ENCODE measurements around the gene CLDN4. TPM values are rescaled to one million over a fixed set of nuclear protein-coding genes. Genes with fewer than 3 reads are reported as not detected.

Gene CLDN4
- total RNA-seq, 4 donors from 2014 or later, result 208 to 533 (median 298) TPM

GRCh38 chr7:73861305-73861704, 30.5 kb downstream of the CLDN4 start:
- intact Hi-C loops (cut with DNase I; ENCODE audit: low total_unique reads), result loop anchor here (10.0 kb wide), 1 partner anchor 103 kb away; no protein-coding TSS in a partner anchor
- TF ChIP-seq CTCF (IDR thresholded peaks at IDR 0.05) (no peak), POLR2A (IDR thresholded peaks at IDR 0.05) (no peak)
- no peak overlapping the region for H3K4me3 ChIP-seq (ENCODE audit: low read depth, poor library complexity, severe bottlenecking)
- no peak for DNase-seq (ENCODE audit: low spot score in 2 of 2)
- WGBS, 2 donors, result 92 to 94% methylated on average over 12 of the region's 12 CpGs

DNA sequence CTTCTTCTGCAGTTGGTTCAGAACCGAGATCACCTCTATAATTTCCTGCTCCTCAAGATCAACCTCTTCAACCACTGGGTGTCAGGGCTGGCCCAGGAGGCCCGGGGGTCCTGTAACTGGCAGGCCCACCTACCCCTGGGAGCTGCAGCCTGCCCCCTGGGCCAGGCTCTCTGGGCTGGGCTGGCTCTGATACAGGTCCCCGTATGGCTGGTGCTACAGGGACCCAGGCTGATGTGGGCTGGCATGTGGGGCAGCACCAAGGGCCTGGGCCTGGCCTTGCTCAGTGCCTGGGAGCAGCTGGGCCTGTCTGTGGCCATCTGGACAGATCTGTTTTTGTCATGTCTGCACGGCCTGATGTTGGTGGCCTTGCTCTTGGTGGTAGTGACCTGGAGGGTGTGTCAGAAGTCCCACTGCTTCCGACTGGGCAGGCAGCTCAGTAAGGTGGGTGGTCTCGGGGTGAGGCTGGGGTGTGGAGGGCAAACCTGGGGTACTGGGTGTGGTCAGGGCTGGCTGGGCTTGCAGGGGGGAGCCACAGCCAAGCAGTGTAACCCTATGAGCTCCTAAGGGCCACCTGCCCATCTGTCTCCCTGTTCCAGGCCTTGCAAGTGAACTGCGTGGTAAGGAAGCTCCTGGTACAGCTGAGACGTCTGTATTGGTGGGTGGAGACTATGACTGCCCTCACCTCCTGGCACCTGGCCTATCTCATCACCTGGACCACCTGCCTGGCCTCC, 34.4 kb downstream of the CLDN4 start:
- intact Hi-C loops (cut with DNase I; ENCODE audit: low total_unique reads), result loop anchor here (5.0 to 10.0 kb wide), 2 partner anchors 100 to 162 kb away; partner anchors contain the start of gene ELN
- TF ChIP-seq POLR2A (IDR thresholded peaks at IDR 0.05) (no peak), CTCF (IDR thresholded peaks at IDR 0.05) (no peak)

GRCh38 chr7:73865738-73866445, 35.1 kb downstream of the CLDN4 start:
- no peak for DNase-seq (ENCODE audit: low spot score in 2 of 2)
- TF ChIP-seq POLR2A (IDR thresholded peaks at IDR 0.05), result no peak
- TF ChIP-seq CTCF (IDR thresholded peaks at IDR 0.05), result peak in 1 of 3 donors; percentile 43
- 73 to 74% methylated on average over 5 to 6 of the region's 6 CpGs for WGBS, 2 donors
- no peak overlapping the region for H3K4me3 ChIP-seq (ENCODE audit: low read depth, poor library complexity, severe bottlenecking)
- intact Hi-C loops (cut with DNase I; ENCODE audit: low total_unique reads), result loop anchor here (5.0 to 10.0 kb wide), 2 partner anchors 99 to 161 kb away; partner anchors contain the start of gene ELN

More for the DNA sequence above, 34.4 kb downstream of the CLDN4 start:
- H3K4me3 ChIP-seq (ENCODE audit: low read depth, poor library complexity, severe bottlenecking), result no peak overlapping the region
- 80 to 84% methylated on average over 5 to 8 of the region's 8 CpGs for WGBS, 2 donors
- DNase-seq (ENCODE audit: low spot score in 2 of 2), result no peak

GRCh38 chr7:73866446-73866767, 35.6 kb downstream of the CLDN4 start:
- intact Hi-C loops (cut with DNase I; ENCODE audit: low total_unique reads), result loop anchor here (5.0 to 10.0 kb wide), 2 partner anchors 98 to 161 kb away; partner anchors contain the start of gene ELN
- WGBS, 2 donors, result 86 to 89% methylated on average over 1 of the region's 1 CpG
- no peak overlapping the region for H3K4me3 ChIP-seq (ENCODE audit: low read depth, poor library complexity, severe bottlenecking)
- no peak for DNase-seq (ENCODE audit: low spot score in 2 of 2)
- TF ChIP-seq CTCF (IDR thresholded peaks at IDR 0.05), result no peak
- TF ChIP-seq POLR2A (IDR thresholded peaks at IDR 0.05), result no peak

- 60 to 72% methylated on average over 24 of the region's 24 CpGs for WGBS, 2 donors
- intact Hi-C loops (cut with DNase I; ENCODE audit: low total_unique reads), result loop anchor here (5.0 to 10.0 kb wide), 2 partner anchors 96 to 158 kb away; partner anchors contain the start of gene ELN
- TF ChIP-seq CTCF (IDR thresholded peaks at IDR 0.05), result no peak
- TF ChIP-seq POLR2A (IDR thresholded peaks at IDR 0.05), result no peak
- no peak for DNase-seq (ENCODE audit: low spot score in 2 of 2)
- H3K4me3 ChIP-seq (ENCODE audit: low read depth, poor library complexity, severe bottlenecking), result no peak overlapping the region
These were observed 38.4 kb downstream of the CLDN4 start for GRCh38 chr7:73869011-73869798.

Data from lower leg skin (tissue), 4 donors.